HG03108 (cell line): Measurements from ENCODE around the gene ERMAP.
"Not testable (repeated sequence)": the region's sequence is repeated elsewhere in the genome, so short reads cannot be mapped to it uniquely, and the experiment has no call there.

Experiments used
- ATAC-seq: cut with Tn5 transposase; IDR thresholded peaks from one replicate; pipeline ENCODE4 v1.9.1; 2021; ENCODE audit warnings: moderate library complexity; ENCODE audit not compliant: unreplicated experiment

Gene ERMAP

DNA sequence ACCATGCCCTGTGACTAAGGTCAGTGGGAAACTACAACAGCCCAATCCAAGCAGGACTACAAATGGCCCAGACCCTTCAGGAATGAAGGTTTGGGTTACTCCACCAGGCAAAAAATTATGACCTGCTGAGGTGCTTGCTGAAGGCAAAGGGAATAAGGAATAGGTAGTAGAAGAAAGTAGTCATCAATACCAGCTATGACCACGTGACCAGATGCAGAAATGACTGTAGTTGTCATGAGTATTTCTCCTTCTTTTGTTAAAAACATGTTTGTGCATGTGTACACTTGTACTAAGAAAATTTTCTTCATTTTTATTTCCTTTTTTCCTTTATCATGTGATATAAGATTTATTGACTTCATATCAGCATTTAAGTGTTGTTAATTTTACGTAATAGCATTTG is 52.3 kb downstream of the ERMAP start:
- not testable (repeated sequence) for ATAC-seq

DNA sequence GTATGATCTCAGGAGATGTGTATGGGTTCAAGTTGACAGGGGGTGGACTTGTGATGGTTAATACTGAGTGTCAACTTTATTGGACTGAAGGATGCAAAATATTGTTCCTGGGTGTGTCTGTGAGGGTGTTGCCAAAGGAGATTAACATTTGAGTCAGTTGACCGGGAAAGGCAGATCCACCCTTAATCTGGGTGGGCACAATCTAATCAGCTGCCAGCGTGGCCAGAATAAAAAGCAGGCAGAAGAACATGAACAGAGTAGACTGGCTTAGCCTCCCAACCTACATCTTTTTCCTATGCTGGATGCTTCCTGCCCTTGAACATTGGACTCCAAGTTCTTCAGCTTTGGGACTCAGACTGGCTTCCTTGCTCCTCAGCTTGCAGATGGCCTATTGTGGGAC is 52.8 kb downstream of the ERMAP start:
- ATAC-seq, result not testable (repeated sequence)

DNA sequence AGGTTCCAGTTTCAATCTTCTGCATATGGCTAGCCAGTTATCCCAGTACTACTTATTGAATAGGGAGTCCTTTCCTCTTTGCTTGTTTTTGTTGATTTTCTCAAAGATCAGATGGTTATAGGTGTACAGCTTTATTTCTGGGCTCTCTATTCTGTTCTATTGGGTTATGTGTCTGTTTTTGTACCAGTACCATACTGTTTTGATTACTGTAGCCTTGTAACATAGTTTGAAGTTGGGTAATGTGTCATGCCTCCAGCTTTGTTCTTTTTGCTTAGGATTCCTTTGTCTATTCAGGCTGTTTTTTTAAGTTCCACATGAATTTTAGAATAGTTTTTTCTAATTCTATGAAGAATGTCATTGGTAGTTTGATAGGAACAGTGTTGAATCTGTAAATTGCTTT is 56.2 kb downstream of the ERMAP start:
- ATAC-seq, result not testable (repeated sequence)

DNA sequence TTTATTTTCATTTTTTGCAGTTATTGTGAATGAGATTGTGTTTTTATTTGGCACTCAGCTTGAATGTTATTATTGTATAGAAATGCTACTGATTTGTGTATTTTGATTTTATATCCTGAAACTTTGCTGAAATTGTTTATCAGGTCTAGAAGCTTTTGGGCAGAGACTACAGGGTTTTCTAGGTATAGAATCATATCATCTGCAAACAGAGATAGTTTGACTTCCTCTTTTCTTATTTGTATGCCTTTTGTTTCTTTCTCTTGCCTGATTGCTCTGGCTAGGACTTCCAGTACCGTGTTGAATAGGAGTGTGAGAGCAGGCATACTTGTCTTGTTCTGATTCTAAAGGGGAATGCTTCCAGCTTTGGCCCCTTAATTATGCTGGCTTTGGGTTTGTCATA is 56.7 kb downstream of the ERMAP start:
- ATAC-seq, result no peak

DNA sequence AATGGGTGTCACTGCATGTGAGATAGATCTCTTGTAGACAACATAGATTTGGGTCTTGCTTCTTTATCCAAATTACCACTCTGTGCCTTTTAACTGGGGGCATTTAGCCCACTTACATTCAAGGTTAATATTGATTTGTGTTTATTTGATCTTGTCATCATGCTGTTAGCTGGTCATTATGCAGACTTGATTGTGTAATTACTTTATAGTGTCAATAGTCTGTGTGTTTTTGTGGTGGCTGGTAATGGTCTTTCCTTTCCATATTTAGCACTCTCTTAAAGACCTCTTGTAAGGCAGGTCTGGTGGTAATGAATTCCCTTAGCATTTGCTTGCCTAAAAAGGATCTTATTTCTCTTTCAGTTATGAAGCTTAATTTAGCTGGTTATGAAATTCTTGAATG is 59.1 kb downstream of the ERMAP start:
- ATAC-seq, result no peak

DNA sequence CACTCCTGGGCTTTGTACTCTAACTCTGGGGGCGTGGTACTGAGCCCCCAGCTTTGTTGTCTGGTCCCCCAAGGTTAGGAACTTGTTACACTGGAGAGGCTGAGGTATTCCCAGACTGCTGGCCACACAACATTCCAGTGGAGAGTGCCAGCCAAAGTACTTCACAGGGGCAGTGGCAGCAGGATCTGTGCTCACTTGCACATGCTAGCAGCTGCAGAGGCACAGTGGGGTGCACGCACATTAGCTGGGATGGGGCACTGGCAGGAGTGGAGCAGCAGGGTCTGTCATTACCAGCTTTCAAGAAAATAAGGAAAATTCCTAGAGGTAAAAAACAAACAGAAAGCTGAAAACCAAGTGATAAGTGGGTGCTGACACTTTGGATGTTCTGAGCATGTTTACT is 60.5 kb downstream of the ERMAP start:
- ATAC-seq, result no peak

DNA sequence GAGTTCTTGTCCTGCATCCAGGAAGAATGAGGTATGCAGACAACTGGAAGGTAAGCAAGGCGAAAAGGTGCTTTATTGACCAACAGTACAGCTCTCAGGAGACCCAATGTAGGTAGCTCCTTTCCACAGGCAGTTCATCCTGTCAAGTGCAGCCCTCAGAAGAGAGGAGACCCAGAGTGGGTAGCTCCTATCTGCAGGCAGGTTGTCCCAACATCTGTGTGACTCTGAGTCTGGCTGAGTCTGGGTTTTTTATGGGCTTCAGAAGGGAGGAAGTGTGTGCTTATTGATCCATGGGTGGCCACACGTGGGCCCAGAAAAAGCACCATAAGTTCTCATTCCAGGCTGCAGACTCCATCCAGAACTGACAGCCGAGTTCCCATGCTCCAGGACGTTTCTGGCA is 63.5 kb downstream of the ERMAP start:
- no peak for ATAC-seq

DNA sequence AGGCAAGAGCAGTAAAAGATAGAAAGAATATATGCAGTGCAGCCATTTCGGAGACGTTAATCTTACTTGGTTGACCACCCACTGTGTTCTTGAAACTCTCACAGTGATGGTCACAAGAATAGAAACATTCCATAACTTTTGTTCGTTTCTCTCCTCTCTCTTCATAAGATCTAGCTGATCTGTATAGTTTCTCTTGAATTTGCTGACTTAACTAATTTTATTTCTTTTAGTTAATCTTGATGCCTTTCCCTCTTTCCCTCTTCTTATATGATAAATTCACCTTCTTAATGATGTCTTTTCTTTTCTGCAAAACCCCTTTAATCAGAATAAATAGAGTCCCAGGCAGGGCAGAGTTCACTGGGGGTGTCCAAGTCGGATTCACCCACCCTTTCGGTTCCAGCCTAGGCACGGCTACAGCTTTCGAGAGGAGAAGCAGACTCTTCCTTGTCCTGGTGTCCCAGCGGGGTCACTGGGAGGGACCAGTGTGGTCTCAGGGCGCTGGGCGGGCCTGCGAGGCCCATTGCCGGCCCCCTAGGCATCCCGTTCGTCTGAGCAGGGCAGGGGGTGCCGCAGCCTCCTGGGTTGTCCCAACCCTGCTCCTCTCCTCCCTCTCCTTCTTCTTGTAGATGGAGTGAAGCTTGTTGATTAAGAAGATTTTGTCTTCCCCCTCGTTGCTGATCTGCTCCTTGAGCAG is 69.3 kb downstream of the ERMAP start:
- no peak for ATAC-seq

DNA sequence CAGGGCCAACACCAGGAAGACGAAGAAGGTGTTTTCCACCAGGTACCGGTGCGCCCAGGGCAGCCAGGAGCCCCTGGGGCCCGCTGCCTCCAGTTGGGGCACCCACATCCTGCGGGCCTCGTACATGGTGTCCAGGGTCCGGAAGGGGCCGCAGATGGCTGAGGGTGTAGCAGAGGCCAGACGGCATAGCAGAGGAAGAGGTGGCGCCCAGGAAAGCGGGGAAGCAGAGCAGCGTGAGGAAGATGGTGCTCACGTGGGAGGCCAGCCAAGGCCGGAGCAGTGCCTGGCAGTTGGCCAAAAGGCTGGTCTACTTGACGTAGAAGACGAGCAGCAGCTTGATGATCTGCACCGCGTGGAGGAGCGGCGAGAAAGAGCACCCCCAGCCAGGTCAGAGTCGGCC is 69.9 kb downstream of the ERMAP start:
- ATAC-seq, result no peak

DNA sequence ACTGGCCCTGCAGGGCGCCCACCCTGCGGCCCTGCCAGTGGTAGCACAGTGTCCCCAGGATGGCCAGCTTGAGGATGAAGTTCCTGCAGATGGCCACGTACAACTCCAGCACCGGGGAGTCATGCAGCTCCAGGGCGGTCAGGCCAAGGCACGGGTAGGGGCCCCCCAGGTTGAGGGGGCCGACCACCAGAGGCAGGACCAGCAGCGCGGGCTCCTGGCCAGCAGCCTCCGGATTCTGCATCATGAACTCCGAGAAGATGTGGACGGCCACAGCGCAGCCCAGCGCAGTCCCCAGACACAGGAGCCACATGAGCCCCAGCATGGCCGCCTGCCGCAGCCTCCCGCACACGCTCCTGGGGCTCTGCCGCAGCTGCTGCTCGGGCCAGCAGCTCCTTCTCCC is 70.4 kb downstream of the ERMAP start:
- no peak for ATAC-seq

DNA sequence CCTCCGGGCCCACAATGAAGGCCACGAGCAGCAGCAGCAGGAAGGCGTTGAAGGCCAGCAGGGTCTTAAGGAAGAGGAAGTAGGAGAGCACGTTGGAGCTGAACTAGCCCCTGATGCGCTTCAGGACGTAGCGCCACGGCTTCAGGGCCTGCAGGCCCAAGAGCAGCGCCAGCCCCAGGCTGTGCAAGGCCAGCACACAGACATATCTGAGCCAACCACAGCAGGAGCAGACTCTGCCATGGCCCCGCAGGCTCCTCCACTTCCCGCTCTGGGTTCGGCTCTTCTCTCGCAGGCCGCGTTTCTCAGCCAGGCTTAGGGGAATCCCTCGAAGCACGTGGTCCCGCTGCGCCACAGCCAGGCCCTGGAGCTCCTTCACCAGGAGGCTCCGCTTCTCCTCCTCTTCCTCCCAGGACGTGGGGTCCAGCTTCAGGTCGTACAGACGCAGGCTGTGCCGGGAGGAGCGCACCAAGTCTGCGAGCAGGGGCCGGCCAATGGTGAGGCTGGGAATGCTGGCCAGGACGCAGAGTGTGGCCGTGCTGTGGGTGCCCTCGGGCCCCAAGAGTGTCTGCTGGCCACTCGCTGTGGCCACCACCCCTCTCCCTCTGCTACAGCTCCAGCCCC is 71.2 kb downstream of the ERMAP start:
- ATAC-seq, result no peak

DNA sequence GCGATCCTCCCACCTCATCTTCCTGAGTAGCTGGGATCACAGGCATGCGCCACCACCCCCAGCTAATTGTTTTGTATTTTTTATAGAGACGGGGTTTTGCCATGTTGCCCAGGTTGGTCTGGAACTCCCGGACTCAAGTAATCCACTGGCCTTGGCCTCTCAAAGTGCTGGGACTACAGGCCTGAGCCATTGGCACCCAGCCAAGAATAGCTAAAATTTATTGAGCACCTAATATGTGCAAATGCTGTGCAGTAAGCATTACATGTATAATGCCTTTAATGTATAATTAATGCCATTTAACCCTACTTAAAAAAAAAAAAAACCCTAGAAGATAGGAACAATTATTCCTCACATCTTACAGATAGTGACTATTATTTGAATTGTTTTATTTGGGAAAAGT is 72.3 kb downstream of the ERMAP start:
- no peak for ATAC-seq

DNA sequence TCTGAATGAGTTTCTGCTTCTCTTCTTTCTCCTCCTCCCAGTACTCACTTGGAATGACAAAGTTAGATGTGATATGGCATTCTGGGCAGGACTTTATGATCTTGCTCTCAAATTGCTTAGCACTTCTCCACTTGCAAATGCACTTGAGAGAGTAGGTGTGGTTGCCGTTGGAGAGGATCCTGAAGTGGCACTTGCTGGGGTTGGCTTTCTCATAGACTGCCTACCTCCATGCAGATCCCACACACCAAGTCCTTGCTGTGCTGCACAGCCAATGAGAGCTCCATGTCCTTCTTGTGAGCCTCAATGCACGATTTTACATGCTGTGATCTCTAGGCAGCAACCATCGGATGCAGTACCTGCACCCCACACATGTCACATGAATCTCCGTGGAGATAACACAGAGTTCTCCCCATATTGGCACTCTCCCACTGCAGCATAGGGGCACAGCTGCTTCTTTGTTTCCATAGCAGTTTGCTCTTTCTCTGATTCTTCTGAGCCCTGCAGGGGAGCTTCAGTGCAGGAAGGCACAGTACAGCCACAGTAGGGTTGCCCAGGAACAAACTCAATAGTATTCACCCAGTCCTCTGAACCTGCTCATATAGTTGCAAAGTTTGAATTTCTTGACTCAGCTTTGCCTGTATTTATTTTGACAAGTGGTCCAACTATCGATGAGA is 74.7 kb downstream of the ERMAP start:
- no peak for ATAC-seq
